HEK293 (cell line): ENCODE data around the gene PDLIM5.
A peak's percentile ranks its signal among the peaks of the same experiment; 100 is the strongest.

Experiments used
- FEZF1 ChIP-seq: fragments of 450-650 bp; formaldehyde crosslinking; IDR thresholded peaks from 2 replicates; pipeline ENCODE4 v1.5.1; 2016; ENCODE audit warnings: missing biosample characterization, missing genetic modification characterization
- KLF10 ChIP-seq: fragments of 450-650 bp; IDR thresholded peaks from 2 replicates; pipeline ENCODE4 v1.5.1; 2018; ENCODE audit warnings: missing biosample characterization, mild to moderate bottlenecking, missing genetic modification characterization
- REPIN1 ChIP-seq: fragments of 450-650 bp; formaldehyde crosslinking; IDR thresholded peaks from 2 replicates; pipeline ENCODE4 v1.5.1; 2017; ENCODE audit warnings: missing biosample characterization, missing genetic modification characterization, low read depth
- SCRT1 ChIP-seq: fragments of 450-650 bp; formaldehyde crosslinking; IDR thresholded peaks from 2 replicates; pipeline ENCODE4 v1.5.1; 2016; ENCODE audit warnings: missing biosample characterization, missing genetic modification characterization, borderline replicate concordance
- SCRT2 ChIP-seq: fragments of 450-650 bp; formaldehyde crosslinking; IDR thresholded peaks from 2 replicates; pipeline ENCODE4 v1.5.1; 2016; ENCODE audit warnings: missing biosample characterization, missing genetic modification characterization
- SETDB1 ChIP-seq: IDR thresholded peaks from one replicate; pipeline ENCODE4 v1.6.1; 2017; ENCODE audit warnings: mild to moderate bottlenecking, low read length, moderate library complexity, mixed read lengths; ENCODE audit not compliant: insufficient read length
- SP2 ChIP-seq: fragments of 450-650 bp; formaldehyde crosslinking; IDR thresholded peaks from 2 replicates; pipeline ENCODE4 v1.5.1; 2016; ENCODE audit warnings: missing biosample characterization, missing genetic modification characterization
- TSHZ1 ChIP-seq: fragments of 450-650 bp; formaldehyde crosslinking; IDR thresholded peaks from 2 replicates; pipeline ENCODE4 v1.5.1; 2016; ENCODE audit warnings: missing biosample characterization, missing genetic modification characterization, borderline replicate concordance
- YY1 ChIP-seq: fragments of 450-650 bp; formaldehyde crosslinking; IDR thresholded peaks from 2 replicates; pipeline ENCODE4 v1.5.1; 2018; ENCODE audit warnings: missing biosample characterization, missing genetic modification characterization
- ZBTB26 ChIP-seq: fragments of 450-650 bp; formaldehyde crosslinking; optimal IDR thresholded peaks from 2 replicates; pipeline ENCODE3; 2016; ENCODE audit warnings: missing biosample characterization, mild to moderate bottlenecking, missing genetic modification characterization
- ZNF132 ChIP-seq: fragments of 450-650 bp; formaldehyde crosslinking; IDR thresholded peaks from 2 replicates; pipeline ENCODE4 v1.5.1; 2017; ENCODE audit warnings: missing biosample characterization, missing genetic modification characterization, borderline replicate concordance
- ZNF140 ChIP-seq: fragments of 450-650 bp; formaldehyde crosslinking; IDR thresholded peaks from 2 replicates; pipeline ENCODE4 v1.5.1; 2016; ENCODE audit warnings: missing biosample characterization, missing genetic modification characterization
- ZNF169 ChIP-seq: fragments of 450-650 bp; formaldehyde crosslinking; IDR thresholded peaks from 2 replicates; pipeline ENCODE4 v1.5.1; 2016; ENCODE audit warnings: missing biosample characterization, missing genetic modification characterization
- ZNF19 ChIP-seq: fragments of 450-650 bp; formaldehyde crosslinking; IDR thresholded peaks from 2 replicates; pipeline ENCODE4; 2016; ENCODE audit warnings: missing biosample characterization, missing genetic modification characterization, low read depth
- ZNF324 ChIP-seq: fragments of 450-650 bp; formaldehyde crosslinking; IDR thresholded peaks from 2 replicates; pipeline ENCODE4 v1.5.1; 2016; ENCODE audit warnings: missing biosample characterization, missing genetic modification characterization
- ZNF404 ChIP-seq: fragments of 450-650 bp; formaldehyde crosslinking; IDR thresholded peaks from 2 replicates; pipeline ENCODE4 v1.5.1; 2017; ENCODE audit warnings: missing biosample characterization, missing genetic modification characterization
- ZNF449 ChIP-seq: fragments of 450-650 bp; formaldehyde crosslinking; IDR thresholded peaks from 2 replicates; pipeline ENCODE4 v1.5.1; 2017; ENCODE audit warnings: missing biosample characterization, mild to moderate bottlenecking, missing genetic modification characterization, moderate library complexity
- ZNF549 ChIP-seq: fragments of 450-650 bp; IDR thresholded peaks from 2 replicates; pipeline ENCODE4 v1.5.1; 2018; ENCODE audit warnings: missing biosample characterization, missing genetic modification characterization, mild to moderate bottlenecking, inconsistent platforms, moderate library complexity
- ZNF560 ChIP-seq: fragments of 450-650 bp; formaldehyde crosslinking; IDR thresholded peaks from 2 replicates; pipeline ENCODE4 v1.5.1; 2017; ENCODE audit warnings: missing biosample characterization, missing genetic modification characterization, borderline replicate concordance
- ZNF596 ChIP-seq: fragments of 450-650 bp; IDR thresholded peaks from 2 replicates; pipeline ENCODE4 v1.5.0; 2018; ENCODE audit warnings: missing biosample characterization, mild to moderate bottlenecking, missing genetic modification characterization, moderate library complexity
- ZNF629 ChIP-seq: fragments of 450-650 bp; formaldehyde crosslinking; IDR thresholded peaks from 2 replicates; pipeline ENCODE4 v1.5.1; 2017; ENCODE audit warnings: missing biosample characterization, missing genetic modification characterization
- ZNF658 ChIP-seq: fragments of 450-650 bp; formaldehyde crosslinking; IDR thresholded peaks from 2 replicates; pipeline ENCODE4; 2016; ENCODE audit warnings: missing biosample characterization, missing genetic modification characterization
- ZNF664 ChIP-seq: fragments of 450-650 bp; formaldehyde crosslinking; IDR thresholded peaks from 2 replicates; pipeline ENCODE4 v1.5.1; 2016; ENCODE audit warnings: missing biosample characterization, missing genetic modification characterization
- ZNF707 ChIP-seq: fragments of 450-650 bp; formaldehyde crosslinking; IDR thresholded peaks from 2 replicates; pipeline ENCODE4 v1.5.1; 2016; ENCODE audit warnings: missing biosample characterization, missing genetic modification characterization
- ZXDB ChIP-seq: fragments of 450-650 bp; formaldehyde crosslinking; IDR thresholded peaks from 2 replicates; pipeline ENCODE4 v1.5.1; 2016; ENCODE audit warnings: missing biosample characterization, missing genetic modification characterization
- TF ChIP-seq, protein P1 (sequence below): fragments of 450-650 bp; formaldehyde crosslinking; IDR thresholded peaks from 2 replicates; pipeline ENCODE4 v1.5.1; 2017; ENCODE audit warnings: missing biosample characterization, missing genetic modification characterization
- TF ChIP-seq, protein P2 (sequence below): fragments of 450-650 bp; formaldehyde crosslinking; IDR thresholded peaks from 2 replicates; pipeline ENCODE4 v1.5.1; 2016; ENCODE audit warnings: missing biosample characterization, missing genetic modification characterization
- TF ChIP-seq, protein P3 (sequence below): fragments of 450-650 bp; formaldehyde crosslinking; IDR thresholded peaks from 2 replicates; pipeline ENCODE4 v1.5.1; 2016; ENCODE audit warnings: missing biosample characterization, missing genetic modification characterization

The PDLIM5 gene

GRCh38 chr4:94410678-94411206 is 41.0 kb upstream of the PDLIM5 start (continued):
- no peak for TF ChIP-seq ZNF549 (tag by site-specific recombination)
- TF ChIP-seq ZNF560 (tag by site-specific recombination), result no peak
- TF ChIP-seq TSHZ1, result no peak
- no peak for TF ChIP-seq SP2 (tag by site-specific recombination)
- TF ChIP-seq, protein P1, sequence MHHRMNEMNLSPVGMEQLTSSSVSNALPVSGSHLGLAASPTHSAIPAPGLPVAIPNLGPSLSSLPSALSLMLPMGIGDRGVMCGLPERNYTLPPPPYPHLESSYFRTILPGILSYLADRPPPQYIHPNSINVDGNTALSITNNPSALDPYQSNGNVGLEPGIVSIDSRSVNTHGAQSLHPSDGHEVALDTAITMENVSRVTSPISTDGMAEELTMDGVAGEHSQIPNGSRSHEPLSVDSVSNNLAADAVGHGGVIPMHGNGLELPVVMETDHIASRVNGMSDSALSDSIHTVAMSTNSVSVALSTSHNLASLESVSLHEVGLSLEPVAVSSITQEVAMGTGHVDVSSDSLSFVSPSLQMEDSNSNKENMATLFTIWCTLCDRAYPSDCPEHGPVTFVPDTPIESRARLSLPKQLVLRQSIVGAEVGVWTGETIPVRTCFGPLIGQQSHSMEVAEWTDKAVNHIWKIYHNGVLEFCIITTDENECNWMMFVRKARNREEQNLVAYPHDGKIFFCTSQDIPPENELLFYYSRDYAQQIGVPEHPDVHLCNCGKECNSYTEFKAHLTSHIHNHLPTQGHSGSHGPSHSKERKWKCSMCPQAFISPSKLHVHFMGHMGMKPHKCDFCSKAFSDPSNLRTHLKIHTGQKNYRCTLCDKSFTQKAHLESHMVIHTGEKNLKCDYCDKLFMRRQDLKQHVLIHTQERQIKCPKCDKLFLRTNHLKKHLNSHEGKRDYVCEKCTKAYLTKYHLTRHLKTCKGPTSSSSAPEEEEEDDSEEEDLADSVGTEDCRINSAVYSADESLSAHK (tag by site-specific recombination), result 0 out of 2 replicates have a peak, but pooled peaks have one; percentile 43
- TF ChIP-seq KLF10 (tag by site-specific recombination), result no peak
- no peak for TF ChIP-seq ZNF707 (tag by site-specific recombination)
- TF ChIP-seq ZNF596 (tag by site-specific recombination), result no peak
- no peak for TF ChIP-seq SCRT1 (tag by site-specific recombination)
- TF ChIP-seq FEZF1 (tag by site-specific recombination), result no peak
- no peak for TF ChIP-seq ZNF324 (tag by site-specific recombination)
- TF ChIP-seq, protein P2, sequence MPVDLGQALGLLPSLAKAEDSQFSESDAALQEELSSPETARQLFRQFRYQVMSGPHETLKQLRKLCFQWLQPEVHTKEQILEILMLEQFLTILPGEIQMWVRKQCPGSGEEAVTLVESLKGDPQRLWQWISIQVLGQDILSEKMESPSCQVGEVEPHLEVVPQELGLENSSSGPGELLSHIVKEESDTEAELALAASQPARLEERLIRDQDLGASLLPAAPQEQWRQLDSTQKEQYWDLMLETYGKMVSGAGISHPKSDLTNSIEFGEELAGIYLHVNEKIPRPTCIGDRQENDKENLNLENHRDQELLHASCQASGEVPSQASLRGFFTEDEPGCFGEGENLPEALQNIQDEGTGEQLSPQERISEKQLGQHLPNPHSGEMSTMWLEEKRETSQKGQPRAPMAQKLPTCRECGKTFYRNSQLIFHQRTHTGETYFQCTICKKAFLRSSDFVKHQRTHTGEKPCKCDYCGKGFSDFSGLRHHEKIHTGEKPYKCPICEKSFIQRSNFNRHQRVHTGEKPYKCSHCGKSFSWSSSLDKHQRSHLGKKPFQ, result peak; percentile 64; the same call in 1 of the 2 replicates
- no peak for TF ChIP-seq ZNF658 (tag by site-specific recombination)
- TF ChIP-seq ZBTB26 (tag by site-specific recombination), result no peak
- TF ChIP-seq, protein P3, sequence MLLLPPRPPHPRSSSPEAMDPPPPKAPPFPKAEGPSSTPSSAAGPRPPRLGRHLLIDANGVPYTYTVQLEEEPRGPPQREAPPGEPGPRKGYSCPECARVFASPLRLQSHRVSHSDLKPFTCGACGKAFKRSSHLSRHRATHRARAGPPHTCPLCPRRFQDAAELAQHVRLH (tag by site-specific recombination), result no peak
- peak; percentile 57; the same call in 1 of the 2 replicates for TF ChIP-seq ZNF629 (tag by site-specific recombination)
- no peak for TF ChIP-seq REPIN1
- no peak for TF ChIP-seq ZNF19 (tag by site-specific recombination)
- TF ChIP-seq SCRT2 (tag by site-specific recombination), result no peak
- TF ChIP-seq ZNF132 (tag by site-specific recombination), result no peak
- TF ChIP-seq ZNF140 (tag by site-specific recombination), result no peak
- no peak for TF ChIP-seq ZNF404 (tag by site-specific recombination)
- TF ChIP-seq YY1 (tag by site-specific recombination), result no peak
- no peak for TF ChIP-seq SETDB1
- TF ChIP-seq ZNF664 (tag by site-specific recombination), result no peak
- TF ChIP-seq ZXDB, result 0 out of 2 replicates have a peak, but pooled peaks have one; percentile 33
- TF ChIP-seq ZNF449 (tag by site-specific recombination), result no peak
- TF ChIP-seq ZNF169, result no peak
